Neuron (in vitro differentiated cells): ENCODE results near the gene ACLY.

Experiments used
- H2AFZ ChIP-seq: one replicate; pipeline ENCODE4 v1.6.1; 2013; ENCODE audit warnings: low read depth, mild to moderate bottlenecking, inconsistent platforms, low read length, moderate library complexity
- H3K27me3 ChIP-seq: one replicate; pipeline ENCODE4 v1.6.1; 2013; ENCODE audit warnings: low read length; ENCODE audit not compliant: insufficient read depth
- H3K36me3 ChIP-seq: one replicate; pipeline ENCODE4 v1.6.1; 2013; ENCODE audit warnings: low read length; ENCODE audit not compliant: insufficient read depth
- H3K4me1 ChIP-seq: one replicate; pipeline ENCODE4 v1.6.1; 2013; ENCODE audit warnings: low read length; ENCODE audit not compliant: insufficient read depth
- H3K4me3 ChIP-seq: 2 replicates; pipeline ENCODE4 v1.5.1; 2013; ENCODE audit warnings: mild to moderate bottlenecking, low read length, moderate library complexity
- H3K9me3 ChIP-seq: one replicate; pipeline ENCODE4 v1.6.1; 2013; ENCODE audit warnings: low read length

ACLY gene

DNA sequence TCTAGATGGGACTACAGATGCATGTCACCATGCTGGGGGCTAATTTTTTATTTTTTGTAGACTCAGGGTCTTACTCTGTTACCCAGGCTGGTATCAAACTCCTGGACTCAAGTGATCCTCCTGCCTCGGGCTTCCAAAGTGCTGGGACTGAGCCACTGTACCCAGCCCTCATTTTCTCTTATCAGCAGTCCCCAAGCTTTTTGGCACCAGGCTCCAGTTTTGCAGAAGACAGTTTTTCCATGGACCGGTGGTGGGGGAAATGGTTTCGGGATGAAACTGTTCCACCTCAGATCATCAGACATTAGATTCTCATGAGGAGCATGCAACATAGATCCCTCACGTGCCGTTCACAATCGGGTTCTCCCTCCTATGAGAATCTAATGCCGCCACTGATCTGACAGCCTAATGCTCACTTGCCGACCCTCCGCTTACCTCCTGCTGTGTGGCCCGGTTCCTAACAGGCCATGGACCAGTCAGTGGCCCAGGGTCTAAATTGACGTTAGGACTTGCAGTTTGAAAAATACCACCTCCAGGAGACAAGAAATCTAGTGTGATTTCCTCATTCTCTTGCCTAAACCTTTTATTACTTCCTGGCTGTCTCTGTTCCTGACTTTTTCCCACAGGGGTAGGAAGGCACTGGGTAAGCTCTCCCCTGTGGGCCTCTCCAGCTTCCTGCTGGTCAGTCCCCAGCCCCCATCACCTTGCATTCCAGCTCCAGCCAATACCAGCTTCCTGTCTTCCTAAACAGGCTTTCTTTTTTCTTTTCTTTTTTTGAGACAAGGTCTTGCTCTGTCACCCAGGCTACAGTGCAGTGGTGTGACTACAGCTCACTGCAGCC lies 38.5 kb upstream of the ACLY start:
- no peak overlapping the region for H3K4me3 ChIP-seq
- no peaks in the 10 kb centered on the region for H3K27me3 ChIP-seq
- H3K4me1 ChIP-seq = no peaks in the 10 kb centered on the region
- H3K36me3 ChIP-seq = peaks cover 16% of the 10 kb centered on the region
- H2AFZ ChIP-seq = no peak overlapping the region
- no peaks in the 10 kb centered on the region for H3K9me3 ChIP-seq

DNA sequence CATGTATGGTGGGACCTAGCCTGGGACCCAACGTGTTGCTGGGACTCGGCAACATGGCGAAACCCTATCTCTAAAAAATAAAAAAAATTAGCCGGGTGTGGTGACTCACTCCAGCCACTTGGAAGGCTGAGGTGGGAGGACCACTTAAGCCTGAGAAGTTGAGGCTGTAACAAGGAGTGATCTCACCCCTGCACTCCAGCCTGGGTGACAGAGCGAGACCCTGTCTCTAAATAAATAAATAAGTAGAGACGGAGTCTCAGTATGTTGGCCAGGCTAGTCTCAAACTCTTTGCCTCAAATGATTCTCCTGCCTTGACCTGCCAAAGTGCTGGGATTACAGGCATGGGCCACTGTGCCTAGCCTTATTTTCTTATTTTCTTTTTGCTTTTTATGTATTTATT lies 37.8 kb upstream of the ACLY start:
- no peak overlapping the region for H2AFZ ChIP-seq
- H3K27me3 ChIP-seq = no peaks in the 10 kb centered on the region
- peaks cover 16% of the 10 kb centered on the region for H3K36me3 ChIP-seq
- H3K4me1 ChIP-seq = no peaks in the 10 kb centered on the region
- no peak overlapping the region for H3K4me3 ChIP-seq
- H3K9me3 ChIP-seq = no peaks in the 10 kb centered on the region

DNA sequence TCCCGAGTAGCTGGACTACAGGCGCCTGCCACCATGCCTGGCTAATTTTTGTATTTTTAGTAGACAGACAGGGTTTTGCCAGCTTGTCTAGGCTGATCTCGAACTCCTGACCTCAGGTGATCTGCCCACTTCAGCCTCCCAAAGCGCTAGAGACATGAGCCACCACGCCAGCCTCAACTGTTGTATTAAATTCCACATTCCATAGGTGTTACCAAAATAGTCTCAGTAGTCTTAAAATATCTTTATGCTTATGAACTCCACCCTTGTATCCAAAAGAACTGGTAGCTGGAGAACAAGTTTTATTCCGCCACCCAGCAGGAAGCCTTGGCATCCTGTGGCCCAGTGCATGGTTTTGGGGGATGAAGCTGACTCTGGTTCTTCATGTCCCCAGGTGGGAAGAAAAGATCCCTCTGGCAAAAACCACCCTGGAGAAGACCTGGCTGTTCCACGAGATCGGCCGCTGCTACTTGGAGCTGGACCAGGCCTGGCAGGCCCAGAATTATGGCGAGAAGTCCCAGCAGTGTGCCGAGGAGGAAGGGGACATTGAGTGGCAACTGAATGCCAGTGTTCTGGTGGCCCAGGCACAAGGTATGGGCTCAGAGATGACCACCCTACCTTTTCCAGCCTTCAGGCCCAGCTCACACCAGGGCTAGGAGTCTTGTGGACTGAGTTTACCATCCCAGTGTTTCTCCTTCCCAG lies 30.2 kb upstream of the ACLY start:
- H3K4me1 ChIP-seq = no peaks in the 10 kb centered on the region
- no peak overlapping the region for H2AFZ ChIP-seq
- no peaks in the 10 kb centered on the region for H3K27me3 ChIP-seq
- no peak overlapping the region for H3K4me3 ChIP-seq
- no peaks in the 10 kb centered on the region for H3K9me3 ChIP-seq
- peaks cover 34% of the 10 kb centered on the region for H3K36me3 ChIP-seq

DNA sequence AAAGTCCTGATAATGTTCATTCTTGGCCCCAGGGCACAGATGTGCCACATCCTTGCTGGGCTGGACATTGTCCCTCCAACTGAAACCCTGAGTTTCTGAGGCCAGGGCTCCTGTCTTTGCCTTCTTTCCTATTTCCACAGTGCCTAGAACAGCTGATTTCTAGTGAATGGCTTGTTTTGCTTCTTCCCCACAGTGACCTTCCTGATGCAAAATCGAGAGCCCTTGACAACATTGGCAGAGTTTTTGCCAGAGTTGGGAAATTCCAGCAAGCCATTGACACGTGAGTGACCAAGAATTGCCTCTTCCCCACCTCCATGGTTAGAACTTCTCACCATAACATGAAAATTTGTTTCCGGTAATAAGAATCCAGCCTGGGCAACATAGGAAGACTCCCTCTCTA lies 26.2 kb upstream of the ACLY start:
- no peak overlapping the region for H2AFZ ChIP-seq
- peaks cover 24% of the 10 kb centered on the region for H3K36me3 ChIP-seq
- H3K4me3 ChIP-seq = no peak overlapping the region
- H3K4me1 ChIP-seq = no peaks in the 10 kb centered on the region
- H3K9me3 ChIP-seq = no peaks in the 10 kb centered on the region
- H3K27me3 ChIP-seq = no peaks in the 10 kb centered on the region

DNA sequence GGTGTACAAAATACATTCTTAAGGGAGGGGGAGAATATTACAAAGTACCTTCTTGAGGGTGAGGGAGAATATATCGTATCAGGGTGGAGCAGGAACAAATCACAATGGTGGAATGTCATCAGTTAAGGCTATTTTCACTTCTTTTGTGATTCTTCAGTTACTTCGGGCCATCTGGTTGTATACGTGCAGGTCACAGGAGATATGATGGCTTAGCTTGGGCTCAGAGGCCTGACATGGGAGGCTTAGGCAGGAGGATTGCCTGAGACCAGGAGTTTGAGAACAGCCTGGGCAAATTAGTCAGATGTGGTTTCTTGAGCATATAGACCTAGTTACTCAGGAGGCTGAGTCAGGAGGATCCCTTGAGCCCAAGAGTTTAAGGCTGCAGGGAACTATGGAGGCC lies 24.7 kb upstream of the ACLY start:
- no peaks in the 10 kb centered on the region for H3K9me3 ChIP-seq
- no peaks in the 10 kb centered on the region for H3K27me3 ChIP-seq
- H3K4me3 ChIP-seq = no peak overlapping the region
- no peak overlapping the region for H2AFZ ChIP-seq
- H3K36me3 ChIP-seq = peaks cover 26% of the 10 kb centered on the region
- no peaks in the 10 kb centered on the region for H3K4me1 ChIP-seq

DNA sequence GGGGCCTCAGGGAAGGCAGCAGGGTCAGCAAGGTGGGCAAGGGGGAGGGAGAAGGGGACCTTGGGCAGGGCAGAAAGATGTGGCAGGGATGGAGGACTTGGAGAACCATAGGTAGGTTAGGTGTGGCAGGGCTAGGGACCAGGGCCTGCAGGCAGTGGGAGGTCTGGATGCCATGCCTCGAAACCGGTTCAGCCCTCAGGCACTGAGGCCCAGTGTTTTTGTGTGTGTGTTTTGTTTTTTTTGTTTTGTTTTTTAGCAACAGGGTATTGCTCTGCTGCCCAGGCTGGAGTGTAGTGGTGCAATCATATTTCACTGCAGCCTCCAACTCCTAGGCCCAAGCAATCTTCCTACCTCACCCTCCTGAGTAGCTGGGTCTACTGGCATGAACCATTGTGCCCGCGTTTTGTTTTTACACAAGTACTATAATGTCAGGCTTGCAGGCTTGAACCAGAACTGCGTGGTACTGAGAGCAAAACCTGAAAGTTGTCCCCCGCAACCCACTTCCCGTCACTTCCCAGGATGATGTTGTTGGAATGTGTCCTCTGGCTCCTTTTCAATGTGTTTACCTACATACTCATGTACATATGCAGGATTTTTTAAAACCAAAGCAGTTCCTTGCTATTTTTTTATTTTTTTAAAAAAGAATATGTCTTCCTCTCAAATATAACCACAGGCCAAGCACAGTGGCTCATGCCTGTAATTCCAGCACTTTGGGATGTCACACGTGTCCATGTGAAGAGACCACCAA lies 24.0 kb upstream of the ACLY start:
- Histone ChIP-seq H3K36me3 (peaks cover 28% of the 10 kb centered on the region), H3K9me3 (no peaks in the 10 kb centered on the region), H3K4me1 (no peaks in the 10 kb centered on the region), H3K27me3 (no peaks in the 10 kb centered on the region), H3K4me3 (no peak overlapping the region), H2AFZ (no peak overlapping the region)

DNA sequence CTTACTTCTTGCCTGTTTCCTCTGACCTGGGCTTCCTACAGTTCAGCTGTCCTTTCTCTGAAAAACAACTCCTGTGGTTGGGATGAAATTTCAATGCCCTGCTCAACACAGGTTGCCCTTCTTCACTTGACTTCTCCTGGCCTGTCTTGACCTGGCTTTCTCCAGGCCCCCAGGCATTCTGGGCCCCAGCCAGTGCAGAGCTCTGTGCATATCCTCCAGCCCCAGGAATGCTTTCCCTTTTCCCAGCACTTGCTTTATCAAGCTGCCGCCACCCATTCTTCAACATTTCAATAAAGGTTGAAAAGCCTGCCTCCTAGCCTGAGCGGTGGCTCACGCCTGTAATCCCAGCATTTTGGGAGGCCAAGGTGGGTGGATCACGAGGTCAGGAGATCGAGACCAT lies 22.4 kb upstream of the ACLY start:
- Histone ChIP-seq H3K4me1 (no peaks in the 10 kb centered on the region), H3K9me3 (no peaks in the 10 kb centered on the region)

DNA sequence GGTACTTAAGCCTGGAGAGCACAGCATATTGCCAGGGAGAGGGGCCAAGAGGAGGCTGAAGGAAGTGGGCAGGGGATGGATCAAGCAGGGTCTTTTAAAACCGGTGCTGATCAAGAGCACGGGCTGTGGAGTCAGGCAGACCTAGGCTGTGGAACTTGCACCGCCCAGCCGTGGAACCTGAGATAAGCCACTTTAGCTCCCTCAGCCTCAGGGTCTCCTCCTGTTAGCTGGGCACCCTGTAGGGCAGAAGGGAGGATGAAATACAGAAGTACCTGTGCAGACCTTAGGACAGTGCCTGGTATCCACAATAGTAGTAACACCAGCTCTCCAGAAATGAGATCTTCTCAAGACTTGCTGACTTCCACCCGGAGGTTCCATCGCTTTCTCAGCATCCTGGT lies 20.9 kb upstream of the ACLY start:
- Histone ChIP-seq H3K9me3 (no peaks in the 10 kb centered on the region), H2AFZ (no peak overlapping the region), H3K27me3 (no peaks in the 10 kb centered on the region), H3K4me3 (no peak overlapping the region), H3K4me1 (no peaks in the 10 kb centered on the region), H3K36me3 (peaks cover 48% of the 10 kb centered on the region)

More for the DNA sequence above, 22.4 kb upstream of the ACLY start:
- Histone ChIP-seq H3K4me3 (no peak overlapping the region), H2AFZ (no peak overlapping the region), H3K27me3 (no peaks in the 10 kb centered on the region), H3K36me3 (peaks cover 43% of the 10 kb centered on the region)

DNA sequence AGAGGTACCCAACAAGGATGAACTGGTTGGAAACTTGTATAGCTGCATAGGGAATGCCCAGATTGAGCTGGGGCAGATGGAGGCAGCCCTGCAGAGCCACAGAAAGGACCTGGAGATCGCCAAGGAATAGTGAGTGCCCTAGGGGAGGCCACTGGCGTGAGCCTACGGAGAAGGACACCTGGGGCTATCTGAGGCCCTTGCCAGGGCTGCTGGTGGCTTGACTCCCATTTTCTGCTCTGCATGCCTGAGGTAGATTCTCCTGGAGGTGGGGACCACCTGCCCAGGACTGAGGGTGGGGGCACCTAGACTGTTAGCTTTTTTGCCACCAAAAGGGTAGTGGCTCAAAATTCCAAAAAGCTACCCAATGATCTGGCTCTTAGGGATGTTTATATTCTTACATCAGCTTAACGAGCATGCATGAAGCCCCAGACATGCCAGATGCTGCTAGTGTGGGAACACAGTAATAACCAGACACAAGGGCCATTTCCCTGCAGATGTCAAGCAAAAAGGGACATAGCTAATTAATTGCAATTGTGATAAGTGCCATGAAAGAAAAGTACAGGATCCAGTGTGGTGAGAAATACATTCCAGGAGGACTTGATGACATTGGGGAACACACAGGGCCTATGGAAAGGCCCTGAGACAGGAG lies 20.4 kb upstream of the ACLY start:
- H2AFZ ChIP-seq = no peak overlapping the region
- no peaks in the 10 kb centered on the region for H3K4me1 ChIP-seq
- no peaks in the 10 kb centered on the region for H3K9me3 ChIP-seq
- no peaks in the 10 kb centered on the region for H3K27me3 ChIP-seq
- no peak overlapping the region for H3K4me3 ChIP-seq
- H3K36me3 ChIP-seq = peaks cover 49% of the 10 kb centered on the region

DNA sequence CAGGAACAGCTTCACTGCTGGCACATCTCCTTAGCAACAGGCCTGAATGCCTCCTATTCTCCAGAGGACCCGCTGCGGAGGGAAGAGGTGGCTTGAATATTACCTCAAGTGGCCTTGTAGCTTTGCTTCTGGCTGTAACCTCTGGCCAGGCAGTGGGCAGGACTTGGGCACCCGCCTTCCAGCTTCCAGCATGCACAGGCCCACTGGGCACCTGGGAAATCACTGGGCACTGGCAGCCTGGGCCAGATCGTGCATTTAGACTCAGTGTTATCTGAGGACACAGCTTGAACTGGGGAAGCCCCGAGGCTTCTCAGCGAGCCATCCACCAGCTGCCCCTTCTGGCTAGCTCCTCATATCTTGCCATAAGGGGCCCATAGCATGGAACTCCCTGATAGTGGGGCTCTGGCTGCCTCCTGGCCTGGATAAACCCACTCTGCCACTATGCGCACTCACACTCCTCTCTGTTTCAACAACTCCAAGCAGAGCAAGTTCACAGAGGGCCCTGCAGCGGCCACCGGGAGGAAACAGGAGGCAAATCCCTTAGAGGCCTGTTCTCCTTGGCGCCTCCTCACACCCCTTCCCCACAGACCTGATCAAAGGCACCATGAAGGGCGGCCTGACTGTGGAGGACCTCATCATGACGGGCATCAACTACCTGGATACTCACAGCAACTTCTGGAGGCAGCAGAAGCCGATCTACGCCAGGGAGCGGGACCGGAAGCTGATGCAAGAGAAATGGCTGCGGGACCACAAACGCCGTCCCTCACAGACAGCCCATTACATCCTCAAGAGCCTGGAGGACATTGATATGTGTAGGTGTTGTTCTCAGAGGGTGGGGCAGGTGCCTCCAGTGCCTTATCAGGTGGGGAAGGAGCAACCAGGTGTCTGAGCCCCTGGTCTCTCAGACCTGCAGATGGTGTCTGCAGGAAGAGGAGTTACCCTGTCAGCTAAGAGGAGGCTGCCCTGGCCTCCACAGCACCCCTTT lies 19.5 kb upstream of the ACLY start:
- no peaks in the 10 kb centered on the region for H3K9me3 ChIP-seq

DNA sequence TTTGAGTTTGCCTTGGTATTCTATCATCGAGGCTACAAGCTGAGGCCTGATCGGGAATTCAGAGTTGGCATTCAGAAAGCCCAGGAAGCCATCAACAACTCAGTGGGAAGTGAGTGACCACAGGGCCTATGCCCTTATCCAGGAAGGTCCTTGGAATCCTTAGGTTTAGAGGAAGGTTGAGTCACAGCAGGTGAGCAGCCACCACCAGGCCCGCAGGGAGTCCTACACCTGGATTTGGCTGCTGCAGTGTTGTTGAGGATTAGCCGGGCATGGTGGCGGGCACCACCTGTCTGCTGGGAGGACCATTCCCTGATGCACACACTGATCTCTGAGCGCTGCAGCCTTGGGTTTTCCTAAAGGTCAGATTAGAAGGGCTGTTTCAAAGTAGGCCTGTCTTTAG lies 16.9 kb upstream of the ACLY start:
- Histone ChIP-seq H3K27me3 (no peaks in the 10 kb centered on the region), H3K36me3 (peaks cover 49% of the 10 kb centered on the region), H3K4me3 (no peak overlapping the region), H3K4me1 (peaks cover 5% of the 10 kb centered on the region), H3K9me3 (no peaks in the 10 kb centered on the region), H2AFZ (no peak overlapping the region)

More for the DNA sequence above, 19.5 kb upstream of the ACLY start:
- no peak overlapping the region for H2AFZ ChIP-seq
- H3K27me3 ChIP-seq = no peaks in the 10 kb centered on the region
- no peak overlapping the region for H3K4me3 ChIP-seq
- peaks cover 49% of the 10 kb centered on the region for H3K36me3 ChIP-seq
- no peaks in the 10 kb centered on the region for H3K4me1 ChIP-seq

DNA sequence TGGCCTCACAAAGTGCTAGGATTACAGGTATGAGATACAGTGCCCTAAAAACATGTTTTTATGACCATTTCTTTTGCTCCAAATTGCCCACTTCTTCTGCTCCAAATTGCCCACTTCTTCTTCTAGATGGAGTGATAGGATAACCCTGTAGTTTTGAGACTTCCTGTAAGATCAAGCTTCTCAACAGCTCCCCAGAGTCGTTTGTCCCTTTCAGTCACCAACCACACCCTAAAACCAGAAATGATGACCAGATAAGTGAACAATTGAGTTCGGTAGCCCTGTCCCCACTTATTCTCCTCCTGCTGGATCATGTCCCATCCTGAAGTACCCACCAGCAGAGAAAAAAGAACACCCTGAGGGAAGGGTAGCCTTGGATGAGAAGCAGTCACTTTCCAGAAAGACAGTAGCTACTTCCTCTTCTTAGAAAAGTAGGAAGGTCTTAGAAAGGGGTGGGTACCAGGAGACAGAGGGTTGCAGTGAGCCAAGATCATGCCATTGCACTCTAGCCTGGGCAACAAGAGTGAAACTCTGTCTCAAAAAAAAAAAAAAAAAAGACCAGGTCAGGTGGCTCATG lies 14.2 kb upstream of the ACLY start:
- Histone ChIP-seq H2AFZ (no peak overlapping the region), H3K27me3 (no peaks in the 10 kb centered on the region), H3K9me3 (no peaks in the 10 kb centered on the region), H3K36me3 (peaks cover 31% of the 10 kb centered on the region), H3K4me1 (peaks cover 14% of the 10 kb centered on the region), H3K4me3 (no peak overlapping the region)
